Gastrocnemius medialis (tissue), 4 donors: Measurements from ENCODE around the gene CMTM1. TPM values are rescaled to one million over a fixed set of nuclear protein-coding genes. Genes with fewer than 3 reads are reported as not detected.
"Not testable (repeated sequence)": the region's sequence is repeated elsewhere in the genome, so short reads cannot be mapped to it uniquely, and the experiment has no call there.

Experiments
- ATAC-seq, 2 donors: fragments of 150-250 bp; one replicate each; pipeline ENCODE4 v1.9.1; 2016
- DNase-seq, 2 donors: peaks; one replicate each; pipeline ENCODE4 v3.0.0-alpha.2; 2019
- H3K27ac ChIP-seq, 4 donors: fragments of 200-600 bp; sonication (generic); 1 replicate in 1 of 4; 2 replicates in 3 of 4; pipeline ENCODE4 v1.5.1; 2016 to 2018; ENCODE audit warnings: mild to moderate bottlenecking in 2 of 4, moderate library complexity in 1 of 4
- H3K27me3 ChIP-seq, 3 donors: fragments of 200-600 bp; sonication (generic) in 2 of 3; 1 replicate in 1 of 3; 2 replicates in 2 of 3; pipeline versions ENCODE4 v1.5.1 to v1.6.0; 2016 to 2019; ENCODE audit warnings: mild to moderate bottlenecking in 1 of 3, moderate library complexity in 1 of 3
- H3K36me3 ChIP-seq, 2 donors: fragments of 200-600 bp; sonication (generic) in 1 of 2; one replicate each; pipeline ENCODE4 v1.5.1; 2017 to 2018
- H3K4me1 ChIP-seq, 2 donors: fragments of 200-600 bp; sonication (generic) in 1 of 2; one replicate each; pipeline ENCODE4 v1.5.1; 2016 to 2017; ENCODE audit warnings: mild to moderate bottlenecking in 2 of 2
- H3K4me3 ChIP-seq, 4 donors: fragments of 200-600 bp; sonication (generic) in 3 of 4; 1 replicate in 1 of 4; 2 replicates in 3 of 4; pipeline ENCODE4 v1.5.1; 2016 to 2019; ENCODE audit warnings: mild to moderate bottlenecking in 2 of 4
- H3K9me3 ChIP-seq, 3 donors: fragments of 200-600 bp; sonication (generic) in 2 of 3; 1 replicate in 1 of 3; 2 replicates in 2 of 3; pipeline ENCODE4 v1.5.1; 2016 to 2019
- POLR2A ChIP-seq, 2 donors: fragments of 450-650 bp; IDR thresholded peaks; one replicate each; pipeline ENCODE4 v1.6.1; 2017; ENCODE audit warnings: antibody characterized with exemption in 2 of 2, mild to moderate bottlenecking in 2 of 2, moderate library complexity in 2 of 2
- in situ Hi-C, 4 donors: fragments of 200-750 bp; cut with MboI; loops; one replicate each; pipeline versions ENCODE4 v1.15.0 to v1.8.0; 2017; ENCODE audit warnings: low sequenced_read_pairs in 4 of 4
- intact Hi-C: fragments of 100-400 bp; cut with DNase I; formaldehyde crosslinking; loops from one replicate; pipeline ENCODE4 v1.15.1; 2023; ENCODE audit warnings: low total_unique reads
- total RNA-seq, 4 donors: library from RNA; depleted of rRNA; stranded (reverse); fragments of >200 nt; gene quantifications; one replicate each; pipeline versions ENCODE4 v1.1.0 to v1.2.3, GENCODE V29; 2016
- TF ChIP-seq, protein P1 (sequence below), 5 experiments: fragments of 450-650 bp in 3 of 5; fragments of 200-600 bp in 2 of 5; sonication (generic) in 2 of 5; IDR thresholded peaks in 4 of 5; conservative IDR thresholded peaks in 1 of 5; 1 replicate in 4 of 5; 2 replicates in 1 of 5; pipeline ENCODE4 v1.5.1; 2016 to 2019; ENCODE audit warnings: antibody characterized with exemption in 5 of 5, mild to moderate bottlenecking in 3 of 5, moderate library complexity in 3 of 5

CMTM1 gene
- total RNA-seq, 4 donors from 2014 or later = 0.31 TPM; not detected in 3

DNA sequence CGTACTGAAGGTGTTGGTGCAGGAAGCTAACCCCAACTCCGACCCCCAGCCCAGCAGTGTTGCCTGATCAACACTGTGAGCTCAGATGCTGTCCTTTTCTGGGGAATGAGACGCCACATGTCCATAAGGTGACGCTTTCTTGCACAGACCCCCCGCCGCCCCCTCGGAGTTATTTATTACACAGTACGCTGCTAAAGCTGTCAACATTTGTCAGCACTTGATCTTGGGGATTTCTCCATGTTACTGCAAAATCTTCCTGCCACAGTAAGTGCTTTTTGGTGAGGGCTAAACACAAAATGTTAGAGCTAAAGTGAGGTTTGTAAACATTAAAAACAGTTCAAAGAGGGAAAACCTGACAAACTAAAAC lies 54.2 kb downstream of the CMTM1 start:
- ATAC-seq = no peak
- TF ChIP-seq, protein P1, sequence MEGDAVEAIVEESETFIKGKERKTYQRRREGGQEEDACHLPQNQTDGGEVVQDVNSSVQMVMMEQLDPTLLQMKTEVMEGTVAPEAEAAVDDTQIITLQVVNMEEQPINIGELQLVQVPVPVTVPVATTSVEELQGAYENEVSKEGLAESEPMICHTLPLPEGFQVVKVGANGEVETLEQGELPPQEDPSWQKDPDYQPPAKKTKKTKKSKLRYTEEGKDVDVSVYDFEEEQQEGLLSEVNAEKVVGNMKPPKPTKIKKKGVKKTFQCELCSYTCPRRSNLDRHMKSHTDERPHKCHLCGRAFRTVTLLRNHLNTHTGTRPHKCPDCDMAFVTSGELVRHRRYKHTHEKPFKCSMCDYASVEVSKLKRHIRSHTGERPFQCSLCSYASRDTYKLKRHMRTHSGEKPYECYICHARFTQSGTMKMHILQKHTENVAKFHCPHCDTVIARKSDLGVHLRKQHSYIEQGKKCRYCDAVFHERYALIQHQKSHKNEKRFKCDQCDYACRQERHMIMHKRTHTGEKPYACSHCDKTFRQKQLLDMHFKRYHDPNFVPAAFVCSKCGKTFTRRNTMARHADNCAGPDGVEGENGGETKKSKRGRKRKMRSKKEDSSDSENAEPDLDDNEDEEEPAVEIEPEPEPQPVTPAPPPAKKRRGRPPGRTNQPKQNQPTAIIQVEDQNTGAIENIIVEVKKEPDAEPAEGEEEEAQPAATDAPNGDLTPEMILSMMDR (IDR thresholded peaks at IDR 0.05 in 4 of 5, conservative IDR thresholded peaks at IDR 0.05 in 1 of 5) = no peak
- no peak for TF ChIP-seq POLR2A (IDR thresholded peaks at IDR 0.05)
- peak overlapping the region in 2 of 4 donors; percentile 64 to 68 for H3K27ac ChIP-seq

DNA sequence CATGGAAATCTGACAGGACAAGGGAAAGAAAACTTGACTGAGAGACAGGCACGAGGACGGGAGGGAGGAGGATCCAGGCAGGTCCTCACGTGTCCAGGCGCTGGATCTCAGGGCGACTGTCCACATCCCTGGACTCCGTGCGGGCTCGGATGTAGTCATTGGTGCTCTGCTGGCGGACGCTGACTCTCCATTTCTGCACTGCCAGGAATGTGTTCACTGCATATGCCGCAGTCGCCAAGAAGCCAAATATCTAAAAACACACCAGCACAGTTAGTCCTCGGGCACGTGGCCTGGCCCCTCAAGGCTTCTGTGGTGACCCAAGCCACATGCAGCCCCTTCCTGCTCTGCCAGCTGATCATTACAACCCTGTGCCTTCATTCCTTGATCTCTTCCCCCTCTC lies 55.7 kb downstream of the CMTM1 start:
- no peak overlapping the region for H3K4me3 ChIP-seq
- no peaks in the 10 kb centered on the region for H3K27me3 ChIP-seq
- H3K4me1 ChIP-seq = peaks cover 22 to 28% of the 10 kb centered on the region in 2 donors
- no peak for TF ChIP-seq POLR2A (IDR thresholded peaks at IDR 0.05)
- TF ChIP-seq, protein P1 (IDR thresholded peaks at IDR 0.05 in 4 of 5, conservative IDR thresholded peaks at IDR 0.05 in 1 of 5) = no peak
- H3K9me3 ChIP-seq = no peaks in the 10 kb centered on the region
- no peak overlapping the region for H3K27ac ChIP-seq
- intact Hi-C loops (no loop called here), in situ Hi-C loops (loop anchor here in 1 of 4 donors (25.0 kb wide), 1 partner anchor 240 kb away; no protein-coding TSS in a partner anchor)
- DNase-seq (no peak), ATAC-seq (no peak)
- no peaks in the 10 kb centered on the region for H3K36me3 ChIP-seq

More for the DNA sequence above, 54.2 kb downstream of the CMTM1 start:
- Histone ChIP-seq H3K36me3 (no peaks in the 10 kb centered on the region), H3K9me3 (no peaks in the 10 kb centered on the region), H3K4me3 (no peak overlapping the region), H3K27me3 (no peaks in the 10 kb centered on the region), H3K4me1 (peaks cover 22 to 28% of the 10 kb centered on the region in 2 donors)
- in situ Hi-C loops = loop anchor here in 1 of 4 donors (25.0 kb wide), 1 partner anchor 242 kb away; no protein-coding TSS in a partner anchor
- no peak for DNase-seq
- intact Hi-C loops = no loop called here

DNA sequence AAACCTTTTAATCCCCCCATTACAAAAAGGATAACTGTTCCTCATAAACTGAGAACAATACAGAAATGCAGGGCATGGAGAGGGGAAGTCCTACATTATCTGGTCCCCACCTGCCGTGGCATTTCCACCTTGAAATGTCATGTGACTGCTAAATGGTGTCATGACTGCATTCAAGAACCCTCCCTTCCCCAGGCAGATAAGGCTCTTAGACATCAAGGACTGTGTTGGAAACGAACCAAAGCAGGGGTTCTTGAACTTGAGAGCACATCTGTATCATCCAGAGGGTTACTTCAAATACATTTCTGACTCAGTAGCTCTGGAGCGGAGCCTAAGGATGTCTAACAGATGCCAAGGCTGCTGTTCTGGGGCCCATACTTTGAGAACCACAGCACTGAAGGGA lies 56.6 kb downstream of the CMTM1 start:
- H3K36me3 ChIP-seq = no peaks in the 10 kb centered on the region
- H3K27me3 ChIP-seq = no peaks in the 10 kb centered on the region
- ATAC-seq = no peak
- DNase-seq = no peak
- no peak overlapping the region for H3K4me3 ChIP-seq
- no peak for TF ChIP-seq POLR2A (IDR thresholded peaks at IDR 0.05)
- TF ChIP-seq, protein P1 (IDR thresholded peaks at IDR 0.05 in 4 of 5, conservative IDR thresholded peaks at IDR 0.05 in 1 of 5) = no peak
- no peak overlapping the region for H3K27ac ChIP-seq
- intact Hi-C loops = no loop called here
- no peaks in the 10 kb centered on the region for H3K9me3 ChIP-seq
- in situ Hi-C loops = loop anchor here in 1 of 4 donors (25.0 kb wide), 1 partner anchor 239 kb away; no protein-coding TSS in a partner anchor
- H3K4me1 ChIP-seq = peaks cover 22% of the 10 kb centered on the region in 2 donors

DNA sequence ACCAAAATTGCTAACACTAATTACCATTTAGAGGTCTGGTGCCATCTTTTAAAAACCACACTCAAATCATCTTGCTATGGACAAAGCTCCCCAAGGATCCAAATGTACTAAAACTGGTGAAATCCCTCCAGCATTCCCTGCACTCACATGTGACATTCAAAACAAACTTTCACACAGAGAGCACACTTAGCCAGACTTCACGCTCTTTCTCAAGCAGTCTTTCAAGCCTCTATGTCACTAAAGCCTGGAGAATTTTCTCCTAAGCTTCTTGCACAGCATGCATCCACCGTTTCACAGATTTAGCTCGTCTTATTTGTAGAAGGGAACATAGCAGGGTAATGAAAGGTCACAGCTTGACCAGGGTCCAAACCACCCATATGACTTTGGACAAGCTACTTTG lies 57.5 kb downstream of the CMTM1 start:
- intact Hi-C loops (no loop called here), in situ Hi-C loops (loop anchor here in 1 of 4 donors (25.0 kb wide), 1 partner anchor 239 kb away; no protein-coding TSS in a partner anchor)
- DNase-seq = no peak
- H3K9me3 ChIP-seq = no peaks in the 10 kb centered on the region
- ATAC-seq = no peak
- no peaks in the 10 kb centered on the region for H3K27me3 ChIP-seq
- H3K36me3 ChIP-seq = no peaks in the 10 kb centered on the region
- TF ChIP-seq, protein P1 (IDR thresholded peaks at IDR 0.05 in 4 of 5, conservative IDR thresholded peaks at IDR 0.05 in 1 of 5) = no peak
- TF ChIP-seq POLR2A (IDR thresholded peaks at IDR 0.05) = no peak
- H3K4me3 ChIP-seq = no peak overlapping the region
- peaks cover 16% of the 10 kb centered on the region in 2 donors for H3K4me1 ChIP-seq
- no peak overlapping the region for H3K27ac ChIP-seq

DNA sequence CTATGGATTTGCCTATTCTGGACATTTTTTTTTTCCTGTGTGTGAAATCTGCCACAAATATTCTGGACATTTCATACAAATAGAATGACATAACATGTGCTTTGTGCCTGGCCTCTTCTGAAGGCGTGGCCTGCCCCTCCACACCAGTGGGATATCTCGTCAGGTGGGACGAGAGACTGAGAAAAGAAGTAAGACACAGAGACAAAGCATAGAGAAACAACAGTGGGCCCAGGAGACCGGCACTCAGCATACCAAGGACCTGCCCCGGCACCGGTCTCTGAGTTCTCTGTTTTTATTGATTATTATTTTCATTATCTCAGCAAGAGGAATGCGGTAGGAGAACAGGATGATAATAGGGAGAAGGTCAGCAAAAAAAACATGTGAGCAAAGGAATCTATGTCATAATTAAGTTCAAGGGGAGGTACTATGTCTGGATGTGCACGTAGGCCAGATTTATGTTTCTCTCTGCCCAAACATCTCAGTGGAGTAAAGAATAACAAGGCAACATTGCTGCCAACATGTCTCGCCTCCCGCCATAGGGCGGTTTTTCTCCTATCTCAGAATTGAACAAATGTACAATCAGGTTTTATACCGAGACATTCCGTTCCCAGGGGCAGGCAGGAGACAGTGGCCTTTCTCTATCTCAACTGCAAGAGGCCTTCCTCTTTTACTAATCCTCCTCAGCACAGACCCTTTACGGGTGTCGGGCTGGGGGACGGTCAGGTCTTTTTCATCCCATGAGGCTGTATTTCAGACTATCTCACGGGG lies 61.6 kb downstream of the CMTM1 start:
- intact Hi-C loops, H3K36me3 ChIP-seq, H3K27me3 ChIP-seq, H3K9me3 ChIP-seq, H3K27ac ChIP-seq, H3K4me3 ChIP-seq, ATAC-seq, in situ Hi-C loops, H3K4me1 ChIP-seq, DNase-seq: not testable (repeated sequence)
